ENCODE data around the gene SLC13A1.
"Not testable (repeated sequence)": the region's sequence is repeated elsewhere in the genome, so short reads cannot be mapped to it uniquely, and the experiment has no call there.

DNA sequence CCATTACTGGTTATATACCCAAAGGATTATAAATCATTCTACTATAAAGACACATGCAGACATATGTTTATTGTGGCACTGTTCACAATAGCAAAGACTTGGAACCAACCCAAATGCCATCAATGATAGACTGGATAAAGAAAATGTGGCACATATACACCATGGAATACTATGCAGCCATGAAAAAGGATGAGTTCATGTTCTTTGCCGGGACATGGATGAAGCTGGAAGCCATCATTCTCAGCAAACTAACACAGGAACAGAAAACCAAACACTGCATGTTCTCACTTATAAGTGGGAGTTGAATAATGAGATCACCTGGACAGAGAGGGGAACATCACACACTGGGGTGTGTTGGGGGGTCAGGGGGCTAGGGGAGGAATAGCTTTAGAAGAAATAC, 112.9 kb downstream of the SLC13A1 start:
- TF ChIP-seq, protein P1, sequence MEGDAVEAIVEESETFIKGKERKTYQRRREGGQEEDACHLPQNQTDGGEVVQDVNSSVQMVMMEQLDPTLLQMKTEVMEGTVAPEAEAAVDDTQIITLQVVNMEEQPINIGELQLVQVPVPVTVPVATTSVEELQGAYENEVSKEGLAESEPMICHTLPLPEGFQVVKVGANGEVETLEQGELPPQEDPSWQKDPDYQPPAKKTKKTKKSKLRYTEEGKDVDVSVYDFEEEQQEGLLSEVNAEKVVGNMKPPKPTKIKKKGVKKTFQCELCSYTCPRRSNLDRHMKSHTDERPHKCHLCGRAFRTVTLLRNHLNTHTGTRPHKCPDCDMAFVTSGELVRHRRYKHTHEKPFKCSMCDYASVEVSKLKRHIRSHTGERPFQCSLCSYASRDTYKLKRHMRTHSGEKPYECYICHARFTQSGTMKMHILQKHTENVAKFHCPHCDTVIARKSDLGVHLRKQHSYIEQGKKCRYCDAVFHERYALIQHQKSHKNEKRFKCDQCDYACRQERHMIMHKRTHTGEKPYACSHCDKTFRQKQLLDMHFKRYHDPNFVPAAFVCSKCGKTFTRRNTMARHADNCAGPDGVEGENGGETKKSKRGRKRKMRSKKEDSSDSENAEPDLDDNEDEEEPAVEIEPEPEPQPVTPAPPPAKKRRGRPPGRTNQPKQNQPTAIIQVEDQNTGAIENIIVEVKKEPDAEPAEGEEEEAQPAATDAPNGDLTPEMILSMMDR (IDR thresholded peaks at IDR 0.05), result not testable (repeated sequence)
- TF ChIP-seq POLR2A (IDR thresholded peaks at IDR 0.05), result not testable (repeated sequence)

Data from thyroid gland (tissue), 4 donors.